ENCODE data around the gene RPTOR.
"Not testable (repeated sequence)": the region's sequence is repeated elsewhere in the genome, so short reads cannot be mapped to it uniquely, and the experiment has no call there.

Gene RPTOR

GRCh38 chr17:80507177-80507576 lies 37.5 kb upstream of the RPTOR start:
- H3K36me3 Mint-ChIP-seq (ENCODE audit: low read depth); H3K4me3 Mint-ChIP-seq; H3K4me1 Mint-ChIP-seq (ENCODE audit: low read depth); H3K27ac Mint-ChIP-seq; H3K9me3 Mint-ChIP-seq; intact Hi-C loops (cut with micrococcal nuclease): not testable (repeated sequence)
- H3K27me3 Mint-ChIP-seq: peaks cover 19% of the 10 kb centered on the region

- no peaks in the 10 kb centered on the region for H3K9me3 Mint-ChIP-seq
- H3K27ac Mint-ChIP-seq: no peak overlapping the region
- no peaks in the 10 kb centered on the region for H3K36me3 Mint-ChIP-seq (ENCODE audit: low read depth)
- H3K4me1 Mint-ChIP-seq (ENCODE audit: low read depth): no peaks in the 10 kb centered on the region
- no peak overlapping the region for H3K4me3 Mint-ChIP-seq
- intact Hi-C loops (cut with micrococcal nuclease): no loop called here
- peaks cover 19% of the 10 kb centered on the region for H3K27me3 Mint-ChIP-seq
Measured at GRCh38 chr17:80507965-80508364, 36.7 kb upstream of the RPTOR start.

GRCh38 chr17:80509311-80509710 lies 35.3 kb upstream of the RPTOR start:
- Mint-ChIP-seq H3K27ac (no peak overlapping the region), H3K36me3 (ENCODE audit: low read depth) (no peaks in the 10 kb centered on the region), H3K9me3 (no peaks in the 10 kb centered on the region), H3K27me3 (peaks cover 18% of the 10 kb centered on the region), H3K4me1 (ENCODE audit: low read depth) (no peaks in the 10 kb centered on the region), H3K4me3 (no peak overlapping the region)
- intact Hi-C loops (cut with micrococcal nuclease): no loop called here

- H3K27me3 Mint-ChIP-seq: peaks cover 13% of the 10 kb centered on the region
- no peak overlapping the region for H3K4me3 Mint-ChIP-seq
- intact Hi-C loops (cut with micrococcal nuclease): no loop called here
- H3K27ac Mint-ChIP-seq: no peak overlapping the region
- H3K9me3 Mint-ChIP-seq: no peaks in the 10 kb centered on the region
- H3K36me3 Mint-ChIP-seq (ENCODE audit: low read depth): no peaks in the 10 kb centered on the region
- no peaks in the 10 kb centered on the region for H3K4me1 Mint-ChIP-seq (ENCODE audit: low read depth)
Measured at GRCh38 chr17:80510132-80510531, 34.5 kb upstream of the RPTOR start.

- intact Hi-C loops (cut with micrococcal nuclease): no loop called here
- Mint-ChIP-seq H3K9me3 (no peaks in the 10 kb centered on the region), H3K36me3 (ENCODE audit: low read depth) (no peaks in the 10 kb centered on the region), H3K4me1 (ENCODE audit: low read depth) (no peaks in the 10 kb centered on the region), H3K4me3 (no peak overlapping the region), H3K27me3 (peaks cover 10% of the 10 kb centered on the region), H3K27ac (no peak overlapping the region)
Measured at GRCh38 chr17:80510772-80511171, 33.9 kb upstream of the RPTOR start.

- Mint-ChIP-seq H3K27me3 (peaks cover 10% of the 10 kb centered on the region), H3K4me1 (ENCODE audit: low read depth) (no peaks in the 10 kb centered on the region), H3K9me3 (no peaks in the 10 kb centered on the region), H3K36me3 (ENCODE audit: low read depth) (no peaks in the 10 kb centered on the region), H3K4me3 (no peak overlapping the region), H3K27ac (no peak overlapping the region)
- intact Hi-C loops (cut with micrococcal nuclease): no loop called here
Measured at GRCh38 chr17:80511222-80512180, 33.1 kb upstream of the RPTOR start.

- H3K27me3 Mint-ChIP-seq: peaks cover 8% of the 10 kb centered on the region
- H3K27ac Mint-ChIP-seq: no peak overlapping the region
- no peaks in the 10 kb centered on the region for H3K9me3 Mint-ChIP-seq
- H3K4me1 Mint-ChIP-seq (ENCODE audit: low read depth): no peaks in the 10 kb centered on the region
- H3K36me3 Mint-ChIP-seq (ENCODE audit: low read depth): no peaks in the 10 kb centered on the region
- no peak overlapping the region for H3K4me3 Mint-ChIP-seq
- intact Hi-C loops (cut with micrococcal nuclease): no loop called here
Measured at GRCh38 chr17:80512233-80512632, 32.4 kb upstream of the RPTOR start.

- no peaks in the 10 kb centered on the region for H3K36me3 Mint-ChIP-seq (ENCODE audit: low read depth)
- H3K27ac Mint-ChIP-seq: no peak overlapping the region
- no peaks in the 10 kb centered on the region for H3K4me1 Mint-ChIP-seq (ENCODE audit: low read depth)
- peaks cover 7% of the 10 kb centered on the region for H3K27me3 Mint-ChIP-seq
- no peak overlapping the region for H3K4me3 Mint-ChIP-seq
- intact Hi-C loops (cut with micrococcal nuclease): no loop called here
- no peaks in the 10 kb centered on the region for H3K9me3 Mint-ChIP-seq
Measured at GRCh38 chr17:80513201-80513600, 31.4 kb upstream of the RPTOR start.

GRCh38 chr17:80513892-80514291 lies 30.7 kb upstream of the RPTOR start:
- Mint-ChIP-seq H3K27ac (no peak overlapping the region), H3K4me3 (no peak overlapping the region), H3K4me1 (ENCODE audit: low read depth) (no peaks in the 10 kb centered on the region), H3K9me3 (no peaks in the 10 kb centered on the region), H3K27me3 (peaks cover 11% of the 10 kb centered on the region), H3K36me3 (ENCODE audit: low read depth) (no peaks in the 10 kb centered on the region)
- intact Hi-C loops (cut with micrococcal nuclease): no loop called here

- H3K27me3 Mint-ChIP-seq: peaks cover 17% of the 10 kb centered on the region
- intact Hi-C loops (cut with micrococcal nuclease): no loop called here
- no peaks in the 10 kb centered on the region for H3K9me3 Mint-ChIP-seq
- H3K4me1 Mint-ChIP-seq (ENCODE audit: low read depth): no peaks in the 10 kb centered on the region
- no peaks in the 10 kb centered on the region for H3K36me3 Mint-ChIP-seq (ENCODE audit: low read depth)
- no peak overlapping the region for H3K27ac Mint-ChIP-seq
- H3K4me3 Mint-ChIP-seq: no peak overlapping the region
Measured at GRCh38 chr17:80516171-80516932, 28.3 kb upstream of the RPTOR start.

- intact Hi-C loops (cut with micrococcal nuclease): no loop called here
- H3K27me3 Mint-ChIP-seq: peaks cover 18% of the 10 kb centered on the region
- no peak overlapping the region for H3K4me3 Mint-ChIP-seq
- H3K27ac Mint-ChIP-seq: no peak overlapping the region
- H3K4me1 Mint-ChIP-seq (ENCODE audit: low read depth): no peaks in the 10 kb centered on the region
- no peaks in the 10 kb centered on the region for H3K36me3 Mint-ChIP-seq (ENCODE audit: low read depth)
- no peaks in the 10 kb centered on the region for H3K9me3 Mint-ChIP-seq
Measured at GRCh38 chr17:80517641-80518040, 27.0 kb upstream of the RPTOR start.

GRCh38 chr17:80518392-80518791 lies 26.2 kb upstream of the RPTOR start:
- Mint-ChIP-seq H3K9me3 (no peaks in the 10 kb centered on the region), H3K27me3 (peaks cover 16% of the 10 kb centered on the region), H3K27ac (no peak overlapping the region), H3K4me1 (ENCODE audit: low read depth) (no peaks in the 10 kb centered on the region), H3K4me3 (no peak overlapping the region), H3K36me3 (ENCODE audit: low read depth) (no peaks in the 10 kb centered on the region)
- intact Hi-C loops (cut with micrococcal nuclease): no loop called here

- intact Hi-C loops (cut with micrococcal nuclease): no loop called here
- H3K27me3 Mint-ChIP-seq: peaks cover 14% of the 10 kb centered on the region
- H3K27ac Mint-ChIP-seq: no peak overlapping the region
- H3K36me3 Mint-ChIP-seq (ENCODE audit: low read depth): no peaks in the 10 kb centered on the region
- H3K4me1 Mint-ChIP-seq (ENCODE audit: low read depth): no peaks in the 10 kb centered on the region
- H3K9me3 Mint-ChIP-seq: no peaks in the 10 kb centered on the region
- no peak overlapping the region for H3K4me3 Mint-ChIP-seq
Measured at GRCh38 chr17:80519091-80519781, 25.4 kb upstream of the RPTOR start.
